Transverse colon (tissue), 4 donors: ENCODE data around the gene NDRG2. TPM values are rescaled to one million over a fixed set of nuclear protein-coding genes. Genes with fewer than 3 reads are reported as not detected.

Experiments used
- DNase-seq: peaks from one replicate; pipeline ENCODE4 v3.0.0-alpha.2; 2019
- H3K27ac ChIP-seq, 4 donors: fragments of 200-600 bp; sonication (generic); 2 replicates each; pipeline ENCODE4 v1.5.1; 2016 to 2018; ENCODE audit warnings: inconsistent platforms in 4 of 4
- H3K27me3 ChIP-seq: fragments of 200-600 bp; sonication (generic); 2 replicates; pipeline ENCODE4 v1.5.1; 2017; ENCODE audit warnings: inconsistent platforms
- H3K36me3 ChIP-seq, 4 donors: fragments of 200-600 bp; sonication (generic); 2 replicates each; pipeline ENCODE4 v1.5.1; 2017 to 2019; ENCODE audit warnings: inconsistent platforms in 4 of 4
- H3K4me1 ChIP-seq, 4 donors: fragments of 200-600 bp; sonication (generic); 2 replicates each; pipeline ENCODE4 v1.5.1; 2017 to 2020; ENCODE audit warnings: inconsistent platforms in 4 of 4
- H3K4me3 ChIP-seq, 4 donors: fragments of 200-600 bp; sonication (generic); 1 replicate in 1 of 4; 2 replicates in 3 of 4; pipeline versions ENCODE4 v1.5.1 to v1.6.1; 2017 to 2019; ENCODE audit warnings: inconsistent platforms in 4 of 4
- H3K9me3 ChIP-seq, 2 donors: fragments of 200-600 bp; sonication (generic); 2 replicates each; pipeline ENCODE4 v1.5.1; 2017 to 2019; ENCODE audit warnings: inconsistent platforms in 2 of 2
- EP300 ChIP-seq: sonication (generic); formaldehyde crosslinking; IDR thresholded peaks from one replicate; pipeline ENCODE4 v1.6.1; 2017; ENCODE audit warnings: antibody characterized with exemption, low read depth
- POLR2A ChIP-seq: fragments of 450-650 bp; IDR thresholded peaks from one replicate; pipeline ENCODE4 v1.6.1; 2016; ENCODE audit warnings: antibody characterized with exemption, mild to moderate bottlenecking, moderate library complexity
- POLR2AphosphoS5 ChIP-seq, 3 donors: sonication (generic); formaldehyde crosslinking; IDR thresholded peaks; one replicate each; pipeline ENCODE4 v1.6.1; 2016; ENCODE audit warnings: antibody characterized with exemption in 3 of 3
- WGBS, 2 donors: methylation state at CpG; one replicate each; pipeline ENCODE4 v1.1.5; 2018; ENCODE audit warnings: low coverage in 1 of 2; 5-methylcytosine and 5-hydroxymethylcytosine counted together
- in situ Hi-C, 4 donors: fragments of 200-750 bp; cut with MboI; loops; one replicate each; pipeline versions ENCODE4 v1.15.0 to v1.15.1; 2017; ENCODE audit warnings: low sequenced_read_pairs in 3 of 4, low pct_ligation_motif_present in 1 of 4, low pct_unique_long_range_greater_than_20kb in 1 of 4
- intact Hi-C: fragments of 100-400 bp; cut with DNase I; formaldehyde crosslinking; loops from one replicate; pipeline ENCODE4 v1.15.1; 2023; ENCODE audit warnings: low total_unique reads
- total RNA-seq, 4 donors: library from RNA; depleted of rRNA; stranded (reverse); fragments of >200 nt; gene quantifications; one replicate each; pipeline ENCODE4 v1.1.0, GENCODE V29; 2016
- TF ChIP-seq, protein P1 (sequence below), 5 experiments: fragments of 200-600 bp in 3 of 5; fragments of 450-650 bp in 2 of 5; sonication (generic) in 3 of 5; IDR thresholded peaks; 1 replicate in 2 of 5; 2 replicates in 3 of 5; pipeline ENCODE4 v1.5.1; 2016 to 2017; ENCODE audit warnings: antibody characterized with exemption in 5 of 5, inconsistent platforms in 3 of 5, mild to moderate bottlenecking in 2 of 5, moderate library complexity in 1 of 5

Gene NDRG2
- total RNA-seq, 4 donors from 2014 or later = 144 to 275 (median 192) TPM

GRCh38 chr14:21018286-21018685 lies 6.6 kb downstream of the NDRG2 start:
- Histone ChIP-seq H3K4me1 (peaks cover 6 to 19% (median 8%) of the 10 kb centered on the region in 4 donors), H3K36me3 (peaks cover 0 to 25% (median 3%) of the 10 kb centered on the region in 4 donors), H3K9me3 (no peaks in the 10 kb centered on the region), H3K27ac (no peak overlapping the region), H3K4me3 (no peak overlapping the region), H3K27me3 (no peaks in the 10 kb centered on the region)
- in situ Hi-C loops (loop anchor here in 2 of 4 donors (10.0 kb wide), 1 partner anchor 67 kb away; no protein-coding TSS in a partner anchor), intact Hi-C loops (no loop called here)
- 67 to 74% methylated on average over 2 to 7 of the region's 7 CpGs for WGBS, 2 donors
- TF ChIP-seq POLR2AphosphoS5 (IDR thresholded peaks at IDR 0.05) (no peak), EP300 (no peak), POLR2A (no peak)
- TF ChIP-seq, protein P1, sequence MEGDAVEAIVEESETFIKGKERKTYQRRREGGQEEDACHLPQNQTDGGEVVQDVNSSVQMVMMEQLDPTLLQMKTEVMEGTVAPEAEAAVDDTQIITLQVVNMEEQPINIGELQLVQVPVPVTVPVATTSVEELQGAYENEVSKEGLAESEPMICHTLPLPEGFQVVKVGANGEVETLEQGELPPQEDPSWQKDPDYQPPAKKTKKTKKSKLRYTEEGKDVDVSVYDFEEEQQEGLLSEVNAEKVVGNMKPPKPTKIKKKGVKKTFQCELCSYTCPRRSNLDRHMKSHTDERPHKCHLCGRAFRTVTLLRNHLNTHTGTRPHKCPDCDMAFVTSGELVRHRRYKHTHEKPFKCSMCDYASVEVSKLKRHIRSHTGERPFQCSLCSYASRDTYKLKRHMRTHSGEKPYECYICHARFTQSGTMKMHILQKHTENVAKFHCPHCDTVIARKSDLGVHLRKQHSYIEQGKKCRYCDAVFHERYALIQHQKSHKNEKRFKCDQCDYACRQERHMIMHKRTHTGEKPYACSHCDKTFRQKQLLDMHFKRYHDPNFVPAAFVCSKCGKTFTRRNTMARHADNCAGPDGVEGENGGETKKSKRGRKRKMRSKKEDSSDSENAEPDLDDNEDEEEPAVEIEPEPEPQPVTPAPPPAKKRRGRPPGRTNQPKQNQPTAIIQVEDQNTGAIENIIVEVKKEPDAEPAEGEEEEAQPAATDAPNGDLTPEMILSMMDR (IDR thresholded peaks at IDR 0.05) = no peak
- no peak for DNase-seq

GRCh38 chr14:21017528-21018245 lies 7.2 kb downstream of the NDRG2 start:
- intact Hi-C loops (no loop called here), in situ Hi-C loops (loop anchor here in 2 of 4 donors (10.0 kb wide), 1 partner anchor 67 kb away; no protein-coding TSS in a partner anchor)
- WGBS, 2 donors = 76% methylated on average over 28 of the region's 28 CpGs; no CpG with 5 or more reads in 1 of the 2 donors
- H3K27me3 ChIP-seq = no peaks in the 10 kb centered on the region
- no peak overlapping the region for H3K4me3 ChIP-seq
- peaks cover 0 to 25% (median 3%) of the 10 kb centered on the region in 4 donors for H3K36me3 ChIP-seq
- H3K4me1 ChIP-seq = peaks cover 1 to 13% (median 3%) of the 10 kb centered on the region in 4 donors
- TF ChIP-seq EP300 (no peak), POLR2AphosphoS5 (IDR thresholded peaks at IDR 0.05) (no peak), POLR2A (no peak)
- TF ChIP-seq, protein P1 (IDR thresholded peaks at IDR 0.05) = no peak
- no peak for DNase-seq
- H3K9me3 ChIP-seq = no peaks in the 10 kb centered on the region
- H3K27ac ChIP-seq = no peak overlapping the region

GRCh38 chr14:21016413-21017190 lies 8.3 kb downstream of the NDRG2 start:
- H3K36me3 ChIP-seq = peaks cover 0 to 23% (median 3%) of the 10 kb centered on the region in 4 donors
- H3K4me1 ChIP-seq = peaks cover 0 to 8% (median 1%) of the 10 kb centered on the region in 4 donors
- in situ Hi-C loops = loop anchor here in 2 of 4 donors (10.0 kb wide), 1 partner anchor 68 kb away; no protein-coding TSS in a partner anchor

More at GRCh38 chr14:21016413-21017190, 8.3 kb downstream of the NDRG2 start:
- Histone ChIP-seq H3K27me3 (no peaks in the 10 kb centered on the region), H3K4me3 (no peak overlapping the region), H3K27ac (no peak overlapping the region), H3K9me3 (no peaks in the 10 kb centered on the region)
- 55 to 72% methylated on average over 2 to 9 of the region's 9 CpGs for WGBS, 2 donors
- TF ChIP-seq, protein P1 (IDR thresholded peaks at IDR 0.05) = no peak
- TF ChIP-seq POLR2AphosphoS5 (IDR thresholded peaks at IDR 0.05) (no peak), EP300 (no peak), POLR2A (no peak)
- intact Hi-C loops = no loop called here
- DNase-seq = no peak
